Suprapubic skin (tissue), 3 donors: ENCODE data around the gene CYP46A1.

ENCODE experiments used
- EP300 ChIP-seq: sonication (generic); formaldehyde crosslinking; IDR thresholded peaks from one replicate; pipeline ENCODE4 v1.6.1; 2017; ENCODE audit warnings: antibody characterized with exemption
- POLR2A ChIP-seq, 2 donors: fragments of 450-650 bp; IDR thresholded peaks; one replicate each; pipeline ENCODE4 v1.6.1; 2017; ENCODE audit warnings: antibody characterized with exemption in 2 of 2, mild to moderate bottlenecking in 2 of 2, moderate library complexity in 2 of 2
- TF ChIP-seq, protein P1 (sequence below), 2 donors: fragments of 200-600 bp in 1 of 2; fragments of 450-650 bp in 1 of 2; sonication (generic) in 1 of 2; IDR thresholded peaks; one replicate each; pipeline ENCODE4 v1.5.1; 2016 to 2019; ENCODE audit warnings: antibody characterized with exemption in 2 of 2, mild to moderate bottlenecking in 1 of 2, moderate library complexity in 1 of 2

GRCh38 chr14:99741227-99741976 lies 57.3 kb downstream of the CYP46A1 start:
- no peak for TF ChIP-seq POLR2A (IDR thresholded peaks at IDR 0.05)
- TF ChIP-seq, protein P1, sequence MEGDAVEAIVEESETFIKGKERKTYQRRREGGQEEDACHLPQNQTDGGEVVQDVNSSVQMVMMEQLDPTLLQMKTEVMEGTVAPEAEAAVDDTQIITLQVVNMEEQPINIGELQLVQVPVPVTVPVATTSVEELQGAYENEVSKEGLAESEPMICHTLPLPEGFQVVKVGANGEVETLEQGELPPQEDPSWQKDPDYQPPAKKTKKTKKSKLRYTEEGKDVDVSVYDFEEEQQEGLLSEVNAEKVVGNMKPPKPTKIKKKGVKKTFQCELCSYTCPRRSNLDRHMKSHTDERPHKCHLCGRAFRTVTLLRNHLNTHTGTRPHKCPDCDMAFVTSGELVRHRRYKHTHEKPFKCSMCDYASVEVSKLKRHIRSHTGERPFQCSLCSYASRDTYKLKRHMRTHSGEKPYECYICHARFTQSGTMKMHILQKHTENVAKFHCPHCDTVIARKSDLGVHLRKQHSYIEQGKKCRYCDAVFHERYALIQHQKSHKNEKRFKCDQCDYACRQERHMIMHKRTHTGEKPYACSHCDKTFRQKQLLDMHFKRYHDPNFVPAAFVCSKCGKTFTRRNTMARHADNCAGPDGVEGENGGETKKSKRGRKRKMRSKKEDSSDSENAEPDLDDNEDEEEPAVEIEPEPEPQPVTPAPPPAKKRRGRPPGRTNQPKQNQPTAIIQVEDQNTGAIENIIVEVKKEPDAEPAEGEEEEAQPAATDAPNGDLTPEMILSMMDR (IDR thresholded peaks at IDR 0.05) = no peak
- no peak for TF ChIP-seq EP300
